Cerebellar nuclear complex (tissue), 1 donor: ENCODE results near the gene NNT.
A peak's percentile ranks its signal among the peaks of the same experiment; 100 is the strongest.
"Not testable (repeated sequence)": the region's sequence is repeated elsewhere in the genome, so short reads cannot be mapped to it uniquely, and the experiment has no call there.

Experiments
- DNase-seq, 2 experiments: peaks; one replicate each; lab custom pipeline; 2025; lab: John Stamatoyannopoulos, UW

NNT gene

GRCh38 chr5:43631182-43631910, 28.4 kb downstream of the NNT start:
- DNase-seq, result peak; percentile 56 to 72

- no peak for DNase-seq
Measured at GRCh38 chr5:43634621-43635020, 31.6 kb downstream of the NNT start.

- no peak for DNase-seq
Measured at GRCh38 chr5:43635374-43635773, 32.4 kb downstream of the NNT start.

- no peak for DNase-seq
Measured at GRCh38 chr5:43636076-43636475, 33.1 kb downstream of the NNT start.

GRCh38 chr5:43637416-43637815, 34.4 kb downstream of the NNT start:
- DNase-seq, result no peak

- DNase-seq, result no peak
Measured at GRCh38 chr5:43638107-43638506, 35.1 kb downstream of the NNT start.

- DNase-seq, result no peak
Measured at GRCh38 chr5:43638546-43638945, 35.6 kb downstream of the NNT start.

GRCh38 chr5:43639566-43639965, 36.6 kb downstream of the NNT start:
- no peak for DNase-seq

- no peak for DNase-seq
Measured at GRCh38 chr5:43642428-43642827, 39.4 kb downstream of the NNT start.

- no peak for DNase-seq
Measured at GRCh38 chr5:43643327-43643726, 40.3 kb downstream of the NNT start.

- DNase-seq, result peak; percentile 2 to 45
Measured at GRCh38 chr5:43643750-43644149, 40.8 kb downstream of the NNT start.

GRCh38 chr5:43646992-43647391, 44.0 kb downstream of the NNT start:
- no peak for DNase-seq

GRCh38 chr5:43647789-43648188, 44.8 kb downstream of the NNT start:
- no peak for DNase-seq

GRCh38 chr5:43648499-43649124, 45.6 kb downstream of the NNT start:
- DNase-seq, result no peak

- no peak for DNase-seq
Measured at GRCh38 chr5:43649256-43649655, 46.3 kb downstream of the NNT start.

- DNase-seq, result no peak
Measured at GRCh38 chr5:43652537-43653302, 49.7 kb downstream of the NNT start.

- no peak for DNase-seq
Measured at GRCh38 chr5:43658509-43658908, 55.5 kb downstream of the NNT start.

- DNase-seq, result no peak
Measured at GRCh38 chr5:43659075-43659474, 56.1 kb downstream of the NNT start.

GRCh38 chr5:43661102-43661501, 58.1 kb downstream of the NNT start:
- DNase-seq, result no peak

GRCh38 chr5:43663916-43664315, 60.9 kb downstream of the NNT start:
- no peak for DNase-seq

GRCh38 chr5:43664501-43665040, 61.6 kb downstream of the NNT start:
- no peak for DNase-seq

- not testable (repeated sequence) for DNase-seq
Measured at GRCh38 chr5:43665749-43666148, 62.8 kb downstream of the NNT start.

- DNase-seq, result not testable (repeated sequence)
Measured at GRCh38 chr5:43666728-43667127, 63.7 kb downstream of the NNT start.
